ENCODE data around the gene UBE2E2.

DNA sequence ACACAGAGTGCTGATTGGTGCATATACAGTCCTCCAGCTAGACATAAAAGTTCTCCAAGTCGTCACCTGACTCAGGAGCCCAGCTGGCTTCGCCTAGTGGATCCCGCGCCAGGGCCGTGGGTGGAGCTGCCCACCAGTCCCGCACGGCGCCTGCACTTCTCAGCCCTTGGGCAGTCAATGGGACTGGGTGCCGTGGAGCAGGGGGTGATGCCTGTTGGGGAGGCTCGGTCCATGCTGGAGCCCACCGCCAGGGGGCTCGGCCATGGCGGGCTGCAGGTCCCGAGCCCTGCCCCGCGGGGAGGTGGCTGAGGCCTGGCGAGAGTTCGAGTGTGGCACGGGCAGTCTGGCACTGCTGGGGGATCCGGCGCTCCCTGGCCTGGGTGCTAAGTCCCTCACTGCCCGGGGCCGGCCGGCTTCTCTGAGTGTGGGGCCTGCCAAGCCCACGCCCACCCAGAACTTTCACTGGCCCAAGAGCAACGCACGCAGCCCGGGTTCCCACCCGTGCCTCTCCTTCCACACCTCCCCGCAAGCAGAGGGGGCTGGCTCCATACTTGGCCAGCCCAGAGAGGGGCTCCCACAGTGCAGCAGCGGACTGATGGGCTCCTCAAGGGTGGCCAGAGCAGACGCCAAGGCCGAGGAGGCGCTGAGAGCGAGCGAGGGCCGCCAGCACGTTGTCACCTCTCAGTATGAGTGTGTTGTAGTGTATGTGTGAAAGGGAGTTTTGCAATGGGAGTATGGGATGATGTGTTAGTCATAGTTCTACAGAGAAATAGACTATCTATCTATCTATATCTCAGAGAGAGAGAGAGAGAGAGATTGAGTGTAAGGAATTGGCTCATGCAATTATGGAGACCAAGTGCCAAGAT is 69.0 kb downstream of the UBE2E2 start:
- TF ChIP-seq, protein P1, sequence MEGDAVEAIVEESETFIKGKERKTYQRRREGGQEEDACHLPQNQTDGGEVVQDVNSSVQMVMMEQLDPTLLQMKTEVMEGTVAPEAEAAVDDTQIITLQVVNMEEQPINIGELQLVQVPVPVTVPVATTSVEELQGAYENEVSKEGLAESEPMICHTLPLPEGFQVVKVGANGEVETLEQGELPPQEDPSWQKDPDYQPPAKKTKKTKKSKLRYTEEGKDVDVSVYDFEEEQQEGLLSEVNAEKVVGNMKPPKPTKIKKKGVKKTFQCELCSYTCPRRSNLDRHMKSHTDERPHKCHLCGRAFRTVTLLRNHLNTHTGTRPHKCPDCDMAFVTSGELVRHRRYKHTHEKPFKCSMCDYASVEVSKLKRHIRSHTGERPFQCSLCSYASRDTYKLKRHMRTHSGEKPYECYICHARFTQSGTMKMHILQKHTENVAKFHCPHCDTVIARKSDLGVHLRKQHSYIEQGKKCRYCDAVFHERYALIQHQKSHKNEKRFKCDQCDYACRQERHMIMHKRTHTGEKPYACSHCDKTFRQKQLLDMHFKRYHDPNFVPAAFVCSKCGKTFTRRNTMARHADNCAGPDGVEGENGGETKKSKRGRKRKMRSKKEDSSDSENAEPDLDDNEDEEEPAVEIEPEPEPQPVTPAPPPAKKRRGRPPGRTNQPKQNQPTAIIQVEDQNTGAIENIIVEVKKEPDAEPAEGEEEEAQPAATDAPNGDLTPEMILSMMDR (IDR thresholded peaks at IDR 0.05): no peak
- TF ChIP-seq POLR2A (IDR thresholded peaks at IDR 0.05): no peak
- no peak for TF ChIP-seq EP300 (IDR thresholded peaks at IDR 0.05)

Measured in ovary (tissue), 3 donors.